HG03565 (cell line): Measurements from ENCODE around the gene PEX11B.

Experiments
- ATAC-seq: cut with Tn5 transposase; IDR thresholded peaks from one replicate; pipeline ENCODE4 v1.9.1; 2021; ENCODE audit warnings: mild to moderate bottlenecking, moderate library complexity; ENCODE audit not compliant: unreplicated experiment

The PEX11B gene

DNA sequence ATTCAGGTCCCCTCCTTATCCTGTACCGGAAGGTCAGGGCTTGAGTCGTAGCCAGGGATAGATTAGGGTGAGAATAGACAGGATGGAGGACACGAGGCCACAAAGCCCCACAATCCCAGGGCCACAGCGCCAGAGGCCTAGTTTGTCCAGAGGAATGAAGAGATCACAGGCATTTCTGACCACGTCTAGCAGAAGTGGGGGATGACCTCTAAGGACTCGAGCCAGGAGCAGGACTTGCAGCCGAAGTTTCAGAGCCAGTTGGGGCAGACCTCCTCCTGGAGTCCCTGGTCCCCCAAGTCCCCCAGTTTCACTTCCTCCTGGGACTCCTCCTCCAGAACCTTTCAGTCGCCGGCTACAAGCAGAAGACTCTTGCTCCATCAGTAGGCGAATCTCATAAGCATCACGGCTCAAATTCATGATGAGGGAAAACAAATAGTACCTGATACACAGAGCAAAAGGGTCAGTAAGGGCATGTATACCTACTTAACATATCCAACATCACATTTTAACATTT is 6.3 kb downstream of the PEX11B start:
- ATAC-seq: no peak

DNA sequence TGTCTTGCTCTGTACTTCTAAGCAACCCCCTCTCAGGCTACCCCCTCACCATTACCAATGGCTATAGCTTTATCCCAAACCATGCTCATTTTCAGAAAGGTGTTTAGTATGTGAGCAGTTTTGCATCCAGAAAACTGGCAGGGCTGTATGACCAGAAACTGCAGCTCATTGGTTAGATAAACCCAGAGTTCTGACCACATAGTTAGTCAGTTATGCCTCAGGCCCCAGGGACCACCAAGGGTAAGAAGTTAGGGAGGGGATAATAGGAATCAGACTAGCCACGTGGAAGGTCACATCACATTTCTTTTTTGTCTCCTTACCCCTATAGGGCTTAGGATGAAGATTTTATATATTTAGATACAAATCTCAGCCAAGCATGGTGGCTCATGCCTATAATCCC is 9.9 kb downstream of the PEX11B start:
- ATAC-seq: no peak

DNA sequence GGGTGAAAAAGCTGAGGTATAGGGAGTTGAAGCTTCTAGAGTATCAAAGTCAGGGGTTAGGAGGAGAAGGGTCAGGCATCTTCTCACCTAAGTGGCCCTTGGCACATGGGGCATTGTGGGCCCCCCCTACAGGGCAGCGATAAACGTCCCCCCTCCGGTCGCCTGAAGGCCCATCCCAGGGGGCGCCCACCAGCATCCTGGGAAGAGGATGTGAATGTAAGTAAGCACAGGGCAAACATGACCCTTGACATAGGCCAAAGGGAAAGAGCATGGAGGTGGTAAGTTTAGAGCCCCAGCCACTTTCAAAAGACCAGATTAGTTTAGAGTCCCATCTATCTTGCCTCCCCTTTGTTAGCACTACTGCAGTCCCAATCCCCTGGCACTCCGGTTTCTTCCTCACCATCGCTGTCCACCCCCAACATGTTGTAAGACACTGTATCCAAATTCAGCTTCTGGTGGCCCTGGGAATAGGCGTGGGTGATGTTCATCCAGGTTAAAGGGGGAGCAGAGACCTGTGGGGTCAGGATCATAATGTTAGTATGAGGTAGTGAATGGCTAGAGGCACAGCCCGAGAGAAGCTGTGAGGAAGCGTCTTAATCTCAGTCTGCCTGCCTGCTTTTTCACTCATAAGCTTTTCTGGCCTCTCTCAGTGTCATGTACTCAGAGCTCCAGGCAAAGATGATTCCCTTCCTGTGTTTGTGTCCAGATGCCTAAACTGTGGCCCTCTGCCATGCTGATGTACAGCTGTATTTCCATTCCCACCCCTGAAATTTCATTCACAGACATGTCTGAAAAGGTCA is 11.4 kb downstream of the PEX11B start:
- no peak for ATAC-seq

DNA sequence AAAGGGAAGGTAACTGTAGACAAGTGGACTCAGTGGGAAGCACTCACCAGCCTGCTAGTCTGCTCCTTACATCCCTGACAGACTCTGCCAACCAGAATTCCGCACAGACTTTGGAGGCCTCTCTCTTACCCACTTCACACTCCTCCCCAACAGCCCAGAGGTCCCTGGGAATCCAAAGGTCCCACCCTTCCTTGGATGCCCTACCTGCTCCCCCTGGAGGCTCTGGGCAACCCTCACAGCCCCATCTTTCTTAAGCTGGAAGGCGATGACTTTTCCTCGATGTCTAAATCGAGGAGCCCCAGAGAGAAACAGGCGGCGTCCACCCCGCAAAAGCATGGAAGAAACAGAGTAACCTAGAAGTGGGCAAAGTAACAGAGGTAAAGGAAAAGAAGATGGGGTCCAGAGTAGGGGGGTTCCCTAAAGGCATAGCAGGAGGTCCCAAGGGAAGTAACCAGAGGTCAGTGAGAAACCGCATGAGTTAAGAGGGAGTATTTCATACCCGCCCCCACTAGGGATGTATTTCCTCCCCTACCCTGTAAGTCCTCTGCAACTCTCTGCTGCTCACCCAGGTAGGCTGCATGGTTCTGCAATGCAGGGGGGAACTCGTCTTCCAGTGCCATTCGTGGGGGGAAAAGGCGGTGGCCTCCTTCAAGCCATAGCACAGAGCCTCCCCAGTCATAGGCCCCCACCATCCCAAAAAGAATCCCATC is 17.1 kb downstream of the PEX11B start:
- no peak for ATAC-seq

DNA sequence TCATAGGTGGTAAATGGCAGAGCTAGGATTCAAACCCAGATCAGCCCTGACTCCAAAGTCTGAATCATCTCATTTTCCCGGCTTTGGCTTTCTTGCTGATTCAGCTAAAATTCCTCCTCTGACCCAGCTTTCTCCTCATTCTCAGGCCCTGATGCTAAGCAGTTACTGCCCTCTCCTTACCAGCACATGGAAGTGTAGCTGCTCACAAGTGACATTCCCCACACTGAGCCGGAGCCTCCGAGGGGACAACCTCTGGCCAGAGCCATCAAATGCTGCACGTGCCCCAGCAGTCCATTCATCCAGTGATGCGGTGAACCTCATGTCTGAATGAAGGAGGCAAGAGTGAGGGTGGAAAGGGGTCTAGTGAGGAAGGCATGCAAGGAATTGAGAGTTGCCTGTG is 19.8 kb downstream of the PEX11B start:
- ATAC-seq: no peak

DNA sequence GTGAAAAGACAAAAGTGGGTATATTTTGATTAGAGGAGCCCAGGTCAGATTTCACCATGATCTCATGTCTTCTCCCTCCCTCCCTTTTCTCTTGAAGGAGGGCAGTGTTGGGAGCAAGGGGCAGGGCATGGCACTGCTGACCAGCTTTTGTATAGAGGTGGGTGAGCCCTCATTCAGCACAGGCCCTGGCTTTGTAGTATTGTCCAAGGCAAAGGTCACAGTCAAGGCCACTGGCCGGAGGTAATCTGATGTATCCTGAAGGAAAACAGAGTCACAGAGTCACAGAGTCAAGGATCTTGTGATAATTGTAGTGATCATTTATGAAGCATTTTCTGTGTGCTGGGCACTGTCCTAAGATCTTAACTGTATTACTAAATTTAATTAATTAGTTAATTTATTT is 20.5 kb downstream of the PEX11B start:
- ATAC-seq: no peak

DNA sequence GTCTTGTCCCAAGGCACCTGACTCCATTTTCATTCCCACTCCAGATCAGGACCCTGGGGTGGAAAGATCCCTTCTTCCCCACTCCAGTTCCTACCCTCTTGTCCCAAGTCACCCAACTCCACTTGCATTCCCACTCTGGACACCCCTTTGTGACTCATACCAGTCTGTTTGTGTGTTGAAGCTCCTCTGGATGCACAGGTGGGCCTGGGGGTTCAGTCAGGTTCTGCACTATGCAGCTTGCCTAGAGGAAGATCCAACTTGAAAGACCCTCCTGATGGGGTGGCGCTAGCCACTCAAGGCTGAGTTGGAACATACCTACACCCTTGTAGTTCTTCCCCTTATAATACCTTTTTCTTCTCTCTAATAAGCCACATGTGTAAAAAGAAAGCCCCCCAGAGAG is 23.0 kb downstream of the PEX11B start:
- no peak for ATAC-seq

DNA sequence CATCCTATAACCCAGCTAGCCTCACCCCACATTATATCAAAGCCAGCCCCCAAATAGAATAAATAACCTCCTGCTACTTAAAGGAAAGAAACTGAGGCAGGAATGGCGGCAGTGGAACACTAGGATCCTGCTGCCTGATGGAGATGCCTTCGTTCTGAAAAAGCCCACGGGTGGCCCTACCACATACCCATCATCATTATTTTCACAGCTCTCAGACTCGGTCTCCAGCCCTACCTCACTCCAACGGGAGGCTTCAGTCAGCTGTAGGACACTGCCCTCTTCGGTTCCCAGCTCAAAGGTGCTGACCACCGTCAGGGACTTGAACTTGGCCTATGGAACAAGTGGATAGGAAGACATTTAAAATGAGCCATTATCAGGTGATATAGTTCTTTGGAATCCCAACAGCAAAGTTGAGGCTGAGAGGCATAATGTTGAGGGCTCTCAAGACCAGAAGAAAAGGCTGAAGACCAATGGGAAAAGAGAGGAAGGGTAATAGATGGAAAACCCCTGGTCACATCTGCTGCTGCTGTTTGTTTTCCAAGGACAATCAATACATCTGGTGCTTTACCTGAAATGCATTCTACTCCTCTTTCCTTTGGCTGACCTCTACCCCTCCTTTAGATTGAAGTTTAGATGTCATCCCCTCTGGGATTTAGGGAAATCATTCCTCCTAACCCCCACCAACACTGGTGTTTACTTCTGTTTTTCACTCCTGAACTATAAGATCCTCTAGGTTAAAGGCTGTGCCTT is 25.0 kb downstream of the PEX11B start:
- no peak for ATAC-seq

DNA sequence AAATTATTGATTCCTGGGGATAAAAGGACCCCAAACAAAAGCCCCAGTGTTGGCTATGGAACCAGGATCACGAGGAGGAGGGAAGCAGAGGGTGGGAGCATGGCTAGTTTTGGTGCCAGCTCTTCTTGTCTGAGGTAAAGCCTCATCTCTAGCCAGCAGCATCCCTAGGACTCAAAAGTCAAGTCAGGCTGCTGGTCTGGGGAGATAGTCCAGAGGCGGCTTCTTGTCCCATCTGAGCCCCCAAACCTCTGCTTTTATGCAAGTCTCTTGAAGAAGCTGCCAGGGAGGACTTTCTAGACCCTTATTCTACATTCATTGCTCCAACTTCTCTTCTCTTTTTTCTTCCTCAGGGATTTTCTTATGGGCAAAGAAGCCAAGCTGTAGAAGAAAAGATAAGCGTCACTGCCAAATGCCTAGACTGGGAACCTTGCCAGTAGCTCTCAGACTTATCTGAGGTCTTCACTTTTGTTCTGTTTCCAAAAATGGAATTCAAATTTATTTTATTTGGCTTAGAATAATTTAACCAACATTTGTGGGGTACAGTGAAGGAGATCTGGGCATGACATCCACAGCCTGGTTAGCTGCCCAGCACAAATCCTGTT is 25.9 kb downstream of the PEX11B start:
- no peak for ATAC-seq

DNA sequence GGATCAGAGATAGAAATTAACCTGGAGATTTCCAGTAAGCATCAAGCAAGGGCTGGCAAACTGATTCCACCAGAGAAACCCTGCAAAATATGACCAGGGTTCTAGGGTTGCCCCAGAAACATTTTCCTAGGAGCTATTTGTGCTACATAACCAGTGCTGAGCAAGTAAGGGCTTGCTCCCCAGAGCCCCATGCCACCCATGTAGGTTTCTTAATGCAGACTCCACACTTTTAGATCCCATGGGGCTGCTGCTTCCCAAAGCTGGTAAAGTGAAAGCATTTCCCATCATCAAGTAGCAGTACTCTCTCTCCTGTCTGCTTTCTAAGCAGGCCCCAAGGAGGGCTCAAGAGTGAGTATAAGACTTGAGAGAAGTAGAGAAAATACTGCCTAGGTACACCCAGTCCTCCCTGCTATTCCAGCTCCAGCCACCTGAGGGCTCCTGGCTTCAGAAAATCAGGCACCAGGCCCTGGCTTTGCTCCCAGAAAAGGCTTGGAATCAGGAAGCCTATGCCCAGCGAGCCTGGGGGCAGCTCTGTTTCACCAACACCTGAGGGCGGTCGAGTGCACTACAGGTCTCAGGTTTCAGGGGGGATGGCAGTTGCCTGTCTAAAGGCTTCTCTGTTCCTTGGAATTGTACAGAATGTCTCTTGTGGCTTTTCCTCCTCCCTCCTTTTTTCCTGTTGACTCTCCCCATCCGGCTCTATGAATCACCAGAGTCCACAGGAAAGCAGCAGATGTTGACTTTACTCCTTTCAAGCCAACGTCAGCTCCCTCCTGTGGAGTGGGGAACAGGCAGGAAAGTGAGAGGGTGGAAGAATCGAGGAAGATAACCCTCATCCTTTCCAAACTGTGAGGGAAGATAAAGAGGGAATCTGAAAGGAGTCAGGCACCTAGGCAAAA is 26.7 kb downstream of the PEX11B start:
- ATAC-seq: no peak

DNA sequence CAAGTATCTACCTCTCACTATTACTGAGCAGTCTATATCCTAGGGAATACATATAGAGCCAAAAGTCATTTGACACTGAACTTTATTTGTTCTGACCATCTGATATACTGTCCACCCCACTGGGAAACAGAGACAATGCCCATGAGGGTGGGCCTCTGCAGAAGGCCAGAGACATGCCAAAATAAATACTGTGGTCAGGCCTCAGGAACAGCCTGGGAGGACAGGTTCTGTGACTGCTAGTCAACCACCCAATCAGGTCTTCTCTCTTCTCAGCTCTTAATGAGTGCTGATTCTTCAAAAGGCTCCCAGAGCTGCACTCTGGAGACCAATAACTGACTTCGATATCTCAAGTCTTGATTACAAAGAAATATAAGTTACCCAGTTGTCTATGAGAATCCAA is 27.4 kb downstream of the PEX11B start:
- ATAC-seq: no peak

DNA sequence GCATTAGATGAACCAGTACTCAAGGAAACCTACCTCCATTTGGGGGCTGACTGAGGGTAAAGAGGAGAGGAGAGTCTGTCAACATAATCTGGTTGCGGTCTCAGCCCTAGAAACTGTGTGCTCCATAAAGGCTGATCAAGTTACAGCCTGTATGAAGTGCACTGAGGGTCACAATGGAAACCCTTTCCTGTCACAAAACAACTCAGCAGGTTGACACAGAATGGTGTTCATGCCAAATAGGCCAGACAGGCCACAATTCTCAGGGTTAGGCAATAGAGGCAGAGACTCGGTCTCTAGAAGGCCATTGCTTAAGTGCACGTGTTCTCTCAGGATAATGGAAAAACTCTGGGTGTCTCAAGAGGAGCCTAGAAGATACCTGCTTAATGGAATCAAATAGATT is 28.8 kb downstream of the PEX11B start:
- ATAC-seq: no peak

DNA sequence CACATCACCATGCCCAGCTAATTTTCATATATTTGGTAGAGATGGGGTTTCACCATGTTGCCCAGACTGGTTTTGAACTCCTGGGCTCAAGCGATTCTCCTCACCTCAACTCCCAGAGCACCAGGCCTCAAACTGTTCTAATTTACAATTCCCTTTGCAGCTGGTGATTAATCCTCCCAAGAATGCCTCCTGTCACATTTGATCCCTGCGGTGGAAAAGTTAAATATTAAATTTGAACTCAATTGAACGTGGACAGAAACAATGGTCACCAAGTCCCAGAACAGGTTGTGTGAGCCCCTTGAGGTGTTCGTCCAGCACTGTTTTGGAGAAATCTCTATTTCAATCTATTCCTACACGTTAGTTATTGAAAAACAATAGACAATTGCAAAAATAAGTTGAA is 30.9 kb downstream of the PEX11B start:
- no peak for ATAC-seq

DNA sequence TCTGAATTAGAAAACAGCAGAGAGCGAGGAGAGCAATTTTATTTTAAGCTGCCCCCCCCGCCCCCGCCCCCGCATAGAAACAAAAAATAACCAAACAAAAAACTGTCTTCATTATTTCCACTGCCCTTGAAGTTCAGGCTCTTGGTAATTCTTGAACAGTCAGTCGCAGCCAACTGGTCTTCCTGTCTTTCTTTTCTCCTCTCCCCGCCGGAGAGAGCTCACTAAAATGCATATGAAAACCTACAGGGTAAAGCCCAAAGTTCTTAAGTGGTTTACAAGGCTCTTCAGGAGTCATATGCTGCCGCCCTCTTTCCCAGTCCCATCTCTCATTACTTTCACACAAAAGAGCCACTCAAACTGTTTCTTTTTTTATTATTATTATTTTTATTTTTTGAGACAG is 31.7 kb downstream of the PEX11B start:
- ATAC-seq: no peak

DNA sequence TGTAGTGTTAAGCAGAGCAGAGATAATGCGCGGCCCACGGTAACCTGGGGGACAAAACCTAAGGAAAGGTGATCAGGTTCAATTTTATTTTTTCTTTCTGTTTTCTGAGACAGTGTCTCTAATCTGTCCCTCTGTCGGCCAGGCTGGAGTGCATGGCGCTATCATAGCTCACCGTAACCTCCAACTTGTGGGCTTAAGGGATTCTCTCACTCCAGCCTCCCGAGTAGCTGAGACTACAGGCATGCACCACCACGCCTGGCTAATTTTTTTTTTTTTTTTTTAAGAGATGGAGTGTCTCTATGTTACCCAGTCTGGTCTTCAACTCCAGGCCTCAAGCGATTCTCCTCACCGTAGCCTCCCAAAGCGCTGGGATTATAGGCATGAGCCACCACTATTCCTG is 32.1 kb downstream of the PEX11B start:
- ATAC-seq: no peak

DNA sequence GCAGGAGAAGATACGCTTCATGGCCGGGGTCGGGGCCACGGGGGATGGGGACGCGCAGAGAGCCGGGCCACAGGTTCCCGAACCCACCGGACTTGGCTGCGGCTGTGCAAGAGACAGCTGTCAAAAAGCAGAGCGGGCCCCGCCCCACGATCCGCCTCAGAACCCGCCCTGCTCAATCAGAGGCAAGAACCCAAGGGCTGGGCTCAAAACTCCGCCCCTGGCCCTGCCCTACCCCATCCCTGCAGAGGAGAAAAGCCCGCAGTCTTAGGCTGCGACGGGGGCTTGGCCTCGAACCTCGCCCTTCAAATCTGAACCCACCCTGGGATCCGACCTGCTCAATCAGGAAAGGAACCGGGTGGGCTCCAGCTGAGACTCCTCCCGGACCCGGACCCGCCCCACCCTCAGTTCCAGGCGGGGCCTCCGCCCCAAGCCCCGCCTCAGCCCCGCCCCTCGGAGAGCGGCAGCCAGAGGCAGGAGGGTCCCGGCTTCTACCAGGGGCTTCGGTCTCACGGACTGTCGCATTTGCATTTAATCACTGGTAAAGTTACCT is 32.7 kb downstream of the PEX11B start, which contains the start of gene ANKRD35:
TSS of gene ANKRD35 (minus strand) at position 129 of the 550 bp plus-strand sequence. CDS start at position 21, 108 bp downstream.
- ATAC-seq: peak; percentile 93

DNA sequence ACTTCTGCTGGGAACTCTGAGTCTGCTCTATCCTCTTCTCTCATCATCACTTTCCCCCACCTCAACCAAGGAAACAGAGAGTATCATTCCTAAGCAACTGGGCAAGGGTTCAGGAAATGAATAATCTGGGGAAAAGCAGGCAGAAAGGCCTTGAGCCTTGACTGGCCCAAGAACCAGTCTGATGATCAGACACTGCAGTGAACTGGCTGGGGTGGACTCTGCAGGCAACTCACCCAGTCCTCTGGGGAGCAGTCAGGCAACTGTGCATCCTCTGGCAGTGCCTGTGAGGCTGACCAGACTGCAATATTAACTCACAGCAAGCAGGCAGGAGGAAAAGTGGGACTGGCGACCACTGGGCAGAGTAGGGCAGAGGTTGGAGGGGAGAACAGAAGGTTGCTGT is 33.8 kb downstream of the PEX11B start:
- no peak for ATAC-seq

DNA sequence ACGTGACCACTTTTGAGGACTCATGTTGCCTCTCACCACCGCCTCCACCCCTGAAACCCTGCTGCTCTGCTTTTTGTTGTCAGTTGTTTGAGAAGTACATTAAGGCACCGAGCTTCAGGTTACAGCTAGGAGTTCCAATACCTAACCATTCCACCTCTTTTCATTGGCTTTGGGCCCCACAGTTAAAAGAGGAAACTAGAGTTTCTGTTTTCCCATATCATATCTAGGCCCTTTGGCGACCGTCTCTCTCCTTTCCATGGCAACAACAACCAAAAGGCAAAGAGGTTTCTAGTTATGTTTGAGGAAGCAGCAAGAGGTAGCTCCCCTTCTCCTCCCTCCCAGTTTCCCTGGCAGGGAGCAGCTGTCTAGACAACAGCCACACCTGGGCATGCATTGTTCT is 38.7 kb downstream of the PEX11B start:
- ATAC-seq: no peak

DNA sequence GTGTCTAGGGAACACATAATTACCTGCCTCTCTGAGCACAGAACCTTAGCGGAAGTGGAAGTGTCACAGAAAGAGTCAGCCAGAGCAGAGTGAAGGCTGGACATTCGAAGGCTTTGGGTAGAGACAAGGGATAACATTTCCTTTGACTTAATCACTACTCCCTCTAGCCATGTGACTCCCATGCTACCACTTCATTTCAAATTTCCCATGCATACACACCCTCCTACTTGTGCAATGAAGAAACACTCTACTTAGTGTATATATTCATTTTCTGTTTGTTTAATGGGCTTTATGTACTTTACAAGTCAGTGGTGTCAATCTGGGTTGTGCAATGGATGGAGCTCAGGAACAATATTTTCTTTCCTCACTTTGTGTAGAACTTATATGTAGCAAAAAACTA is 39.8 kb downstream of the PEX11B start:
- ATAC-seq: no peak
